HG03457 (cell line): ENCODE results near the gene GC.
"Not testable (repeated sequence)": the region's sequence is repeated elsewhere in the genome, so short reads cannot be mapped to it uniquely, and the experiment has no call there.

Source experiments
- ATAC-seq: cut with Tn5 transposase; IDR thresholded peaks from one replicate; pipeline ENCODE4 v1.9.1; 2021; ENCODE audit warnings: moderate number of reproducible peaks; ENCODE audit not compliant: unreplicated experiment

The GC gene, protein sequence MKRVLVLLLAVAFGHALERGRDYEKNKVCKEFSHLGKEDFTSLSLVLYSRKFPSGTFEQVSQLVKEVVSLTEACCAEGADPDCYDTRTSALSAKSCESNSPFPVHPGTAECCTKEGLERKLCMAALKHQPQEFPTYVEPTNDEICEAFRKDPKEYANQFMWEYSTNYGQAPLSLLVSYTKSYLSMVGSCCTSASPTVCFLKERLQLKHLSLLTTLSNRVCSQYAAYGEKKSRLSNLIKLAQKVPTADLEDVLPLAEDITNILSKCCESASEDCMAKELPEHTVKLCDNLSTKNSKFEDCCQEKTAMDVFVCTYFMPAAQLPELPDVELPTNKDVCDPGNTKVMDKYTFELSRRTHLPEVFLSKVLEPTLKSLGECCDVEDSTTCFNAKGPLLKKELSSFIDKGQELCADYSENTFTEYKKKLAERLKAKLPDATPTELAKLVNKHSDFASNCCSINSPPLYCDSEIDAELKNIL

DNA sequence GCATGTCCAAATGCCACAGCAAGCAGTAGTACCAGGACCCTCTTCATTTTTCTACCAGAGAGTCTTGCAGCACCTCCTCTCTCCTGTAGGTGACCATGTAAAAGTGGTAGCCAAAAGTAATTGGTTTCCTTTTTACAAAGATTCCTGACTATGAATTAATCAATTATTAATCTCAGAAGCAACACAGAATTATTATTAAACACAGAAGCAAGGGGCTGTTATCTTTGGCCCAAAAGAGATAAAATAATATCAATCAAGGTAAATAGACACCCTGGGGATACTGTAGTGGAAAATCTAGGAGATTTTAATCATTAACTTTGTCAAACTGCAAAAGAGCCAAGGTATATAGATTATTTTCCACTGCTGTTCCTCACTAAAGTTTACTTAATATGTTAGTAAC, at the start of gene GC:
GC (minus strand) TSS at position 108 of the 400 bp plus-strand sequence; CDS start at position 47, 61 bp downstream.
- no peak for ATAC-seq

DNA sequence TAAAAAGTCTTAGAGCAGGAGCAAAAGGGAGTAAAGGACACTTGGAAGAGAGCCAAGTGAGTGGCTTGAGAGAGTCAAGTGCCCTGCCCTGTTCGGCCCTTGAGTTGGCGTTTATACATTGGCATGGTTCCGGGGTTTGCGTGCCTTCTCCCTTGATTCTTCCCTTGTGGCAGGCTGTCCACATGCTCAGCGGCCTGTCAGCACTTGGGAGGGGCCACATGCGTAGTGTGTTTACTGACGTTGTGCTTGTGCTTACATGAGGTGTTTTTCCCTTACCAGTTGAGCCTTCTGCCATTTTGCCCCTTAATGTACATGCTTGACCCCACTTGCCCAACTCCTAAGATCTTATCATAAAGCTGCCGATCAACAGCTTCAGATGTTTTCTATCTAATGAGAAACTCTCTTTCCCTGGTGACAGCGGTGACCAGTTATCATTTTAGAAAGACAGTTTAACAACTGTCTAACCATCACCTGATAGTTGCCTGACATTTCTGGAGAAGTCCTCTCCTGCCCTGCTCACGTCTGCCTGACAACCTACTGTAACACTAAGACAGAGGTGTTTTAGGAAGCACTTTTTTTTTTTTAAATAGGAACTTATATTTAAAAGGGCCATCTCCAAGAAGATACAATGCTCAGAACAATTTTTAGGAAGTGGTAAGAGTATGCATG, 49.5 kb upstream of the GC start:
- no peak for ATAC-seq

DNA sequence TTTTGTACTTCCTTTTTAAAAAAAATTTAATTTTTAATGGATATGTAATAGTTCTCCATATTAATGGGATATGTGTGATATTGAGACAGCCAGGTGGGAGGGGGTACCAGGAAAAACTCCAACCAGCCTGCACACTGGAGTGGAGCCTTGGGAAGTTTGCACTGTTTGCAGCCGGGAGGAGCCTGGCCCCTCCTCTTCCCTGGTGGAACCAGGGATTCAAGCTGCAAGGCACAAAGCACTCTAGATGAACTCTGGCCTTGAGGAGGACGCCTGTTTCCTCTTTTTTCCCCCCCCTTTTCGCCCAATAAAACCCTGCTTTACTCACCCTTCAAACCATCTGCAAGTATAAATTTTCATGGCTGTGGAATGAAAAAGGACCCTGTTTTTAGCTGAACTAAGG, 48.2 kb upstream of the GC start:
- no peak for ATAC-seq

DNA sequence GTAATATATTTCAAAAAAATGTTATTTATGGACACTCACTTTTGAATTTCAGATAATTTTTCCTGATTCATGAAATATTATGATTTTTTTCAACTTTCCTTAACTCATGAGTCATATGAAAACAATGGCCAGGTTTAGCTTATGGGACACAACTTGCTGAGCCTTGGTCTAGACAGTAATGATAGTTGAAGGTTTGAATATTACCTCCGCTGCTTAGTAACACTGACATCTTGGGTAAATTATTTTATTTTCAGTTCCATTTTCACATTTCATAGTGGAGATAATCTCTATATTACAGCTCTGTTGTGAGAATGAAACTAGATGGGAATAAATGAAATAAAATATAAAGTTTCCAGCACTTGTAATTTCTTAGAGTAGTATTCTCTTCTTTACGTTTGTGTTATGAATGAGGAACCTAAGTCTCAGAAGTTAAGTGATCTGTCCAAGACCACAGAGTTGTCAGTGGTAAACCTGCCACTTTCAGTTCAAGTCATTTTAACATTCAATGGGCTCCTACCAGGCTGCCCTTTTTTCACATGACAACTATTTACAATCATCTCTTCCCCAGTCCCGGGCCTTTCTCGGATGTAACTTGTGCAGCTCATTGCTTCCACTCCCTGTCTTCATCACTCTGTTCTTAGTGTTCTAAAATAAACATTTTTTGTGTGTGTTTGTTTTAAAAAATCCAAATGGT, 46.8 kb upstream of the GC start:
- ATAC-seq = no peak

DNA sequence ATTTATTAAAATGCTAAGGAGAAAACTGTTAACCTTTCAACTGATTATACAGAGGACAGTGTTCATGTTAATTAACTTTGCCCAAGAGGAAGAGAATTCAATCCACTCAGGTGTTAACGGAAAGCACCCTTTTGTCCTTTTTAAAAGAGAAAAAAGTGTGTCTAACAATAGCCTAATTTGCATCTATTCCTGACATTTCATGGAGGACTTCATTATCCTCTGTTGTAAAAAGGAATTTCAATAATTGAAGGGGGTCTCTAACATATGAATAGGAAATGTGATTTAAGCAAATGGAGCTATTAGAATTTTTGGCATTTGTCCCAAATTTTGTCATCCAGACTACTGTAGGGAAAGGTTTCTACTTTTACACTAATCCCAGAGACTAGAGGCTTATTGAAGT, 44.6 kb upstream of the GC start:
- no peak for ATAC-seq

DNA sequence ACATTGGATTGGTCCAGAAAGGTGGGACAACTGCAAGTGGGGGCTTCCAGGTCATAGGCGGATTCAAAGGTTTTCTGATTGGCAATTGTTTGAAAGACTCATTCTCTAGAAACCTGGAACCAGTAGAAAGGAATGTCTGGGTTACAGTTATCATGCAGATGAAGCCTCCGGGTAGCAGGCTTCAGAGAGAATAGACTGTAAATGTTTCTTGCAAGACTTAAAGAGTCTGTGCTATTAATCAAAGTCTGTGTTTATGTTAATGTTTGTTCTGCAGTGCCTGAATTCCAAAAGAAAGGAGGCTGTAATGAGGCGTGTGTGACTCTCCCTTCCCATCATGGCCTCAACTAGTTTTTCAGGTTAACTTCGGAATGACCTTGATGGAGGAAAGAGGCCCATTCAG, 43.9 kb upstream of the GC start:
- ATAC-seq = no peak

DNA sequence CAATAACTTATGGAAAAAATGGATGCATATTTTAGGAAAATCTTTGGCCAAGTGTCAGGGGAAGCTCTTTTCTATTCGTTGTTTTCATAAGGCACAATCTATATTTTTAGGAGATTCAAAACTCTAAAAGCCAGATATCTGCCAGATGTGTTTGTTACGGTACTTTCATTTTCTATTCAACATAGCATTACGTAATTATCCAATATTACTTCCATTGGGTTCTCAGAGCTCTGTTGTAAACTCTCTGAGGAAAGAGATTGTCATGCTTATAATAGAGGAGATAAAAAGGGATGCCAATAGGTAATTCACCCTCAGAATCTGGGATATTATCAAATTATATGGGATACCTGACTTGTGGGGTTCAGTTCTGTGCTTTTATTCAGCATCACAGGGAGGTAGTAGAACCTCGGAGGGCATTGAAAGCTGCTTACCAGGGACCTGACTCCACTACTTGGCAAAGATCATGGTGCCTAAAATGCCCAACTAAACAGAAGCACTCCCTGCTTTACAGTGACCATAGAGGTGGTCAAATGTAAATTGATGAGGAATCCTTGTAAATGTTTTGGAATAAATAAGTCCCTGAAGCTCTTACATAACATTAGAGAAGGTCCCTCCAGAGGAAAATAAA, 32.9 kb upstream of the GC start:
- no peak for ATAC-seq

DNA sequence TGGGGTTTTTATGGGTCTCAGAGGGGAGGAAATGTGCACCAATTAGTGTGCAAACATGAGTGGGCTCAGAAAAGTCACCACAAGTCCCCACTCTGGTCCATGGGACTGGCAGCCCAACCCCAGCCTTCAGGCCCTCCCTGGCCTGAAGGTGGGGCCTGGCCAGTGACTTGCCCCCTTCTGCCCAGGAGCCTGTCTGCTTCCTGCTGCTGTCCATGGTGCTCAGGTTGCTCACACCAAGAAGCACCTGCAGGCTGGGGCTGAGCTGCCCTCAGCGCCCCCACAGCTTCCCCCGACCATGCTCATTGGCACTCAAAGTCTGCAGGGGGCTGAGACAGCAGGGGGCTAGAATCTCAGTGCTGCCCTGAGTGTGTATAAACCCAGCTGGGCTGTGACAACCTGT, 30.6 kb upstream of the GC start:
- ATAC-seq = no peak

DNA sequence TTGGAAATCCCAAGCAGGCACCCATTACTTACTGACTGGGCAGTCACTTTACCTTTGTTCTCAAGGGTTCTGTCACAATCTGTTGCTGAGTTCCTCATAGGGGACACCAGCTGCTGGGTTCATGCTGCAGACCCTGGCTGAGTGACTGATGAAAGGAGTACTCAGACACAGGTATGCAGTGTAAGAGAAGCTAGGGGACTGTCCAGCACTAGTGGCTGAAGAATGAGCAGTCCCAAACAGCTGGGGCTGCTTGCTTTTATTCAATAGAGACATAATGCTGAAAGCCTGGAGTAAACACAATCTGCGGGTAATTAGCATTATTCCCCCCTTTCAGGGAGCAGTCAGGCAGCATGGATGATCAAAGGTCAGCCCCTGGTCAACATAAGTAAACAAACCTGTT, 25.9 kb upstream of the GC start:
- not testable (repeated sequence) for ATAC-seq

DNA sequence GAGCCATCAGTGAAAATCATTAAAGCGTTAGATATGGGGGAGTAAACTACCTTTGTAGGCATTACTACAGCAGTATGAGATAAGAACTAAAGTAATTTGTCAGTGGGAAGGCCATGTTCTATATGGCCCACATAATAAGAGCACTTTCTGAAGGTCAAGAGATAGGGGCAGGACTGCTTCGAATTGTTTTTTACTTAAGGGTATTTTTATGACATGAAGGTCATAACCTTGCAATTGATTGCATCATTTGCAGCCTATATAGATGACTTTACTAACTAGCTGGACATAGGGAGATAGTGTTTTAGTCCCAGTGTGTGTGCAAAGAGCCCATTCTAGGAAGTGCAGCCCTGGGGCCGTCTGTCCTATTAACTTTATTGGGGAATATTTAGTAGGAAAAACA, 23.6 kb upstream of the GC start:
- no peak for ATAC-seq

DNA sequence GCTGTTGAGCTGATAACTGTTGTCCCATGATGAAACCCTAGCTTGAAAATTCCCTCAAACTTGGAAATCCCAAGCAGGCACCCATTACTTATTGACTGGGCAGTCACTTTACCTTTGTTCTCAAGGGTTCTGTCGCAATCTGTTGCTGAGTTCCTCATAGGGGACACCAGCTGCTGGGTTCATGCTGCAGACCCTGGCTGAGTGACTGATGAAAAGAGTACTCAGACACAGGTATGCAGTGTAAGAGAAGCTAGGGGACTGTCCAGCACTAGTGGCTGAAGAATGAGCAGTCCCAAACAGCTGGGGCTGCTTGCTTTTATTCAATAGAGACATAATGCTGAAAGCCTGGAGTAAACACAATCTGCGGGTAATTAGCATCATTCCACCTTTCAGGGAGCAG, 21.4 kb upstream of the GC start:
- not testable (repeated sequence) for ATAC-seq

DNA sequence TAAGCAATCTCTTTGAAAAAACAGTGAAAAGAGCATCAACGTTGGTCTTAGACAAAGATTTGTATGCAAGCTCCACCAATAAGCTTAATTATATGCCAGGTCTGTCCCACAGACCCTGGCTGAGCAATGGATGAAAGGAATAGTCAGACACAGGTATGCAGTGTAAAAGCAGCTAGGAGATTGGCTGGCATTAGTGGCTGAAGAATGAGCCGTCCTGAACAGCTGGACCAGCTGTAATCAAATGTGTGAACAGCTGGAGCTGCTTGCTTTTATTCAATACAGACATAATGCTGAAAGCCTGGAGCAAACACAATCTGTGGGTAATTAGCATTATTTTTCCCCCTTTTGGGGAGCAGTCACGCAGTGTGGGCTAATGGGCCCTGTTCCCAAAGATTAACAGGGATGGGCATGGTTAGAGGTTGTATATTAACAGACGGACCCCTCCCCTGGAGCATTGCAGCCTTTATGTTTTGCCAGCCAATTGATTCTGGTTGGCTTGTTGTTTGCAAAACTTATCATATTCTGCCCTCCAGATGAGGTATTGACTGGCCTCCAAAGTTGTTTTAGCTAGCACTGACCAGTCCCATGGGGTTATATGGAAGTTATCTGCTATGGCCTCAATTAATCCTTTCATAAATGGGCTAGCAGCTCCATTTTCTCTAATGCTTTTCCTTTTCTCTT, 20.3 kb upstream of the GC start:
- ATAC-seq = not testable (repeated sequence)

DNA sequence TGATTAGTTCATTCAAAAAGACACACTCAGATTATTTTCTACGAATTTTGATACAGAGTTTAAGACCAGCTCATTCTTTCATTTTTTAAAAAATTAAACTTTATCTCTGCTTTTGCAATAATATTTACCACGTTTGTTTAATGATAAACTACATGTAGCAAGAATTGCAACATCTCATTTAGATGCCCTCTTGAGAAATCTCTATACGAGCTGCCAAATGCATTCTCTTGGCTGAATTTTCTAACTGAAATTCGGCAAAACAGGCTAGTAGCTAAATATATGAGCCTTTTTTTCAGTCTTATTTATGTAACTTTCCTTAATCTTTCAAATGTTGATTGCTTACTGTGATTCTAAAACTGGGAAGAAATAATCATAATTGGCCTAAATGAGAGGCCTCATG, 2.1 kb upstream of the GC start:
- ATAC-seq = no peak

DNA sequence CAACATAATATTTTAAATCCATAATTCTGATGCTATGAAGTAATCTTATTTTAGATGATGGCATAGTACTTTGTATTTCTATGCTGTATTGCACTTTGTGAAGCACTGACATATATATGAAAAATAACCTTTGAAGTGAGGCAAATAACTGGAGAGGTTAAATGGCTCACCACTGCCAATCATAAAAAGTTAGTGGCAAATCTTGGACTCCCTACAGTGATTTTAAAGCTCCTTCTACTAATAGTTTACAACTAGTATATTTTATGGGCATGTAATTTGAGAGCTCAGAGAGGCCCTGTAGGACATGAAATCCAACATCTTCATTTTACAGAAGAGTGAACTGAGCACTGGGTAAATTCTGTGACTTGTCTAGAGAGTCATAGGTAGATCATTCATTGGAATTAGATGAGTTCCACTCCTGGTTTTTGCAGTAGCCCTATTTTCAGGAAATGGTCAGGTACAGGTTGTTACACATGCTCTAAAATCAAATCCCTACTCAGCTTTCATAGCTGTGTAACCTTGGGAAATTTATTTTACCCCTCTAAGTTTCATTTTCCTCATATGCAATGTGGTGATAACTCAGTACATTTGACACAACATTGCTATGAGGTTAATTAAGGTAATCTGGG, 804 bp upstream of the GC start:
- ATAC-seq = no peak

DNA sequence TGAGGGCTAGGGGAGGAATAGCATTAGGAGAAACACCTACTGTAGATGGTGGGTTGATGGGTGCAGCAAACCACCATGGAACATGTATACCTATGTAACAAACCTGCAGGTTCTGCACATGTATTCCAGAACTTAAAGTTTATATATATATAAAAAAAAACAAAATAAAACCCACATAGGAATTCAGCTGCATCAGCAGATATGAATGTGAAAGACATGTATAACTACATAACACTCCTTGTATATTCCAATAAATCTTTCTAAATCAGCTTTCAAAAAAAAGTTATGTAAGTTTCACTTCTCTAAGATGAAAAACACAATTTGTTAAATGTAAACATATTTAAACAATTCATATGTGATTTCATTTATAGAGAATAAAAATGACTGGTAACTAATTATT, 6.0 kb downstream of the GC start:
- no peak for ATAC-seq

DNA sequence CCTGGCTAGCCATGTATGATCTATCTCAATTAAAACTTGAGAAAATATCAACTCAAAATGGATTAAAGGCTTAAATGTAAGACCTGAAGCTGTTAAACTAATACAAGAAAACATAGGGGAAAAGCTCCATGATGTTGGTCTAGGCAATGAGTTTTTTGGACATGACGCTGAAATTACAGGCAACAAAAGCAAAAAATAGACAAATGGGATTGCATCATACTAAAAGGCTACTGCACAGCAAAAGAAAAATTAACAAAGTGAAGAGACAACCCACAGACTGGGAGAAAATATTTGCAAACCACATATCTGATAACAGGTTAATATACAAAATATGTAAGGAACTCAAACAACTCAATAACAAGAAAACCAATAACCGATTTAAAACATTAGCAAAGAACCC, 8.4 kb downstream of the GC start:
- no peak for ATAC-seq

DNA sequence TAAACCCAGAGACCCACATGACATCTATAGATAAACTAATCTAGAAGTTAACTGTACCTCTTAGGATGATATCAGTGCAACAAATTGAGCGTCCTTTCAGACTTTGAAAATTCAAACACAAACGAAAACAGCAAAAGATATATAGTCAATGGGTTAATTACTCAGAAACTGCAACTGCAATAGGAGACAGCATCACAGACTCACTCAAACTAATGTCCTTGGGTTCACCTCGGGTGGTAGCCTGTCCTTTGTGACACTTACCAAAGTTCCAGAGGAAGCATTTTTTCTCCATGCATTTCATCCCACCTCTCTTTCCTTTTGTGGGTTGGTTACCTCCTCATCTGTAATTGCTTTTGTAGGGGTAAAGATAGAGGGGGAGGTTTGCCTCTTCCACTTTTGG, 9.7 kb downstream of the GC start:
- ATAC-seq = no peak

DNA sequence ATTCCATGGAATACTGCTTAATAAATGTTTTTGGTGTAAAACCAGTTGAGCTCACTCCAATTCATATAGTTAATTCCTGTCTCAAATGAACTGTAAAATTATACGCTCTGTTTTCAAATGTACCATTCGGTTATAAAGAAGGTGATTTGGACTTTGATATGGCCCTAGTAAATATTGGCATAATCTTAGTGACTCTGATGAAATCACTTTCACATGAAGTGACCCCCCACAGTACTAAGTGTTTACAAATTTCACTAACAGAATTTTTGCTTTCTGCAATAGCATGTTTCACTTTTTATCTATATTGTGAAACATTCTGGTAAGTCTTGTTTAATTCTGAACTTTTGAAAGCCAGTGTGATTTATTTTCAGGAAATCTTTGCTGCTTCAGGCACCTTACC, 10.9 kb downstream of the GC start:
- no peak for ATAC-seq

DNA sequence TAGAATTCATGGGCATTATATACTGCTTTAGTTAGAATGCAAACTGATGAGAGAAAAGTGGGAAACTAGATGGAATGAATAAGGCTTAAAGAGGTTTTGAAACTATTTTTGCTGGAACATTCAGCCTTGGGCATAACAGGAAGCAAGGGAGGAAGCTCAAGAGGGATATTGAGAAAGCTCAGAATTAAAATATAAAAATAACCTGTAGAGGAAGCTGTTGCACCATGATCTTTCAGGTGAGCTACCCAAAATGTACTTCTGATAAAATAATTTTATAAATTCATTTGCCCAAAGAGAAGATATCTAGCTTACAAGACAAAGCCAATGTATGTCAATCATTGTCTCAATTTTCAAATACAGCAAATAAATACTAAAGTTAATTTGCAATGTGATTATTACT, 11.3 kb downstream of the GC start:
- ATAC-seq = no peak

DNA sequence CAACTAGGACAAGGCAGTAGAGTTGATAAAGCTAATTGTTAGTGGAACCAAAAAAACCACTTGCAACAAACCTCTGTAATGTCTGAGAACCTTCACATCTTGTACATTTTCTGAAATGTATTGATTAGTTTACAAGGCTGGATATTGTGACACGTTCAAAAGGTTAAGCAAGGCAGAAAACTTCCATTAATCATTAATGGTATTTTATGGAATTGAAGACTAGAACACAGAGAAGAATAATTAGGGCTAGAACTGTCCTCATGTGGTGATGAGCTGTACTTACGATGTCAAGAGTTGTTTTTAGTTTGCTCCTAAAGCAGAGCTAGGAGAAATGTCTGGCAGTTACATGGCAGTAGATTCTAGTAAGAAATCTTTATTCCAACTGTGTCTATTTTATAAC, 12.3 kb downstream of the GC start:
- no peak for ATAC-seq
